Heart left ventricle (tissue), 11 donors: ENCODE results near the gene LRRC51. TPM values are rescaled to one million over a fixed set of nuclear protein-coding genes. Genes with fewer than 3 reads are reported as not detected.

Source experiments
- microRNA-seq, 4 donors: library from miRNA; unstranded; fragments of <30 nt; microRNA quantifications; one replicate each; pipeline versions ENCODE4 to v1.2.0, GENCODE V29; 2017 to 2020
- polyA plus RNA-seq, 2 donors: library from polyadenylated mRNA; stranded (reverse); fragments of 200-250 nt; gene quantifications; one replicate each; pipeline ENCODE4 v1.2.3, GENCODE V29; 2013
- total RNA-seq, 9 donors: library from RNA; depleted of rRNA in 2 of 9; stranded (reverse); fragments of >200 nt in 2 of 9; fragmentation: NEBNext Ultra II Directional in 3 of 9; extraction: Animal tissue kit (Norgen Biotek cat#: 25700) in 3 of 9; gene quantifications; one replicate each; pipeline versions ENCODE4 v1.1.0 to v1.2.4, GENCODE V29; 2016 to 2023
- donor health status: ischemic (EF 13 %, LVEDD 7.1; RV severe dilation, severe dysfunction).
- donor health status: healthy with polysubstance abuse.
- donor health status: DM: no; HTN: yes; CAD: no.
- donor health status: DM: no; HTN: no; CAD: no.
- donor health status: ischemic (EF 25% LVEDD 5.7; RV mildly dilated, moderate dysfunction).
- donor health status: healthy.
- donor health status: DM: yes; HTN: yes; CAD: no.
- donor health status: PGD.
- donor health status: nonischemic (EF 23%, LVEDD 6.1; RV moderate dilation, normal function).

LRRC51 gene
- total and polyA plus RNA-seq, 11 donors = 2.0 to 9.3 (median 4.5) TPM

Small RNAs within 50 kb of the gene (microRNA-seq; reads per million reads assigned to microRNA genes)
- 0 reads per million in 4 donors for gene MIR3165

Other genes with a start within 250 kb of the LRRC51 start
- gene DEFB108B, start 247.7 kb upstream of the LRRC51 start, total RNA-seq = not detected
- not detected for gene DEFB108B, start 247.7 kb upstream of the LRRC51 start, polyA plus RNA-seq
- not detected for gene DEFB131B, start 202.4 kb upstream of the LRRC51 start, total RNA-seq
- not detected for gene DEFB131B, start 202.4 kb upstream of the LRRC51 start, polyA plus RNA-seq
- 1 to 10 TPM in 7 of 9 donors, under 1 TPM in 1, not detected in 1; 0.95 to 5.3 (median 2.8) TPM for gene XNDC1N, start 152.3 kb upstream of the LRRC51 start, total RNA-seq
- 1 to 10 TPM; 1.2 to 2.9 TPM for gene XNDC1N, start 152.3 kb upstream of the LRRC51 start, polyA plus RNA-seq
- gene RNF121, start 151.8 kb upstream of the LRRC51 start, total RNA-seq = 10 to 100 TPM; 15.4 to 28.2 (median 22.0) TPM
- 10 to 100 TPM in 1 of 2 donors, 1 to 10 TPM in 1; 8.0 to 45.3 TPM for gene RNF121, start 151.8 kb upstream of the LRRC51 start, polyA plus RNA-seq
- 10 to 100 TPM in 2 of 9 donors, 1 to 10 TPM in 7; 1.1 to 86.5 (median 5.1) TPM for gene IL18BP, start 81.9 kb upstream of the LRRC51 start, total RNA-seq
- 1 to 10 TPM; 4.1 to 4.4 TPM for gene IL18BP, start 81.9 kb upstream of the LRRC51 start, polyA plus RNA-seq
- 100 to 1,000 TPM in 5 of 9 donors, 10 to 100 TPM in 4; 62.7 to 193 (median 101) TPM for gene NUMA1, start 308 bp upstream of the LRRC51 start, total RNA-seq
- gene NUMA1, start 308 bp upstream of the LRRC51 start, polyA plus RNA-seq = 100 to 1,000 TPM in 1 of 2 donors, 10 to 100 TPM in 1; 83.9 to 142 TPM
- 100 to 1,000 TPM in 2 of 9 donors, 10 to 100 TPM in 7; 68.7 to 119 (median 84.8) TPM for gene LAMTOR1, start 22.4 kb downstream of the LRRC51 start, total RNA-seq
- gene LAMTOR1, start 22.4 kb downstream of the LRRC51 start, polyA plus RNA-seq = 100 to 1,000 TPM in 1 of 2 donors, 10 to 100 TPM in 1; 80.3 to 159 TPM
- gene TOMT, start 25.1 kb downstream of the LRRC51 start, total RNA-seq = under 1 TPM in 1 of 9 donors, not detected in 8; 0.23 TPM
- gene TOMT, start 25.1 kb downstream of the LRRC51 start, polyA plus RNA-seq = not detected
- gene ANAPC15, start 31.8 kb downstream of the LRRC51 start, total RNA-seq = 10 to 100 TPM; 35.6 to 48.7 (median 40.1) TPM
- gene ANAPC15, start 31.8 kb downstream of the LRRC51 start, polyA plus RNA-seq = 10 to 100 TPM; 37.4 to 82.7 TPM
- gene FOLR3, start 54.9 kb downstream of the LRRC51 start, total RNA-seq = 1 to 10 TPM in 1 of 9 donors, under 1 TPM in 2, not detected in 6; 0.79 to 1.1 (median 0.90) TPM
- gene FOLR3, start 54.9 kb downstream of the LRRC51 start, polyA plus RNA-seq = under 1 TPM in 1 of 2 donors, not detected in 1; 0.43 TPM
- gene FOLR1, start 111.3 kb downstream of the LRRC51 start, total RNA-seq = under 1 TPM in 3 of 9 donors, not detected in 6; 0.21 to 0.79 (median 0.39) TPM
- gene FOLR1, start 111.3 kb downstream of the LRRC51 start, polyA plus RNA-seq = under 1 TPM in 1 of 2 donors, not detected in 1; 0.08 TPM
- gene FOLR2, start 135.9 kb downstream of the LRRC51 start, total RNA-seq = 100 to 1,000 TPM in 1 of 9 donors, 10 to 100 TPM in 7, 1 to 10 TPM in 1; 9.6 to 136 (median 18.0) TPM
- gene FOLR2, start 135.9 kb downstream of the LRRC51 start, polyA plus RNA-seq = 1 to 10 TPM; 5.0 to 6.5 TPM
- gene INPPL1, start 143.9 kb downstream of the LRRC51 start, total RNA-seq = 100 to 1,000 TPM in 5 of 9 donors, 10 to 100 TPM in 4; 94.7 to 146 (median 112) TPM
- 10 to 100 TPM; 73.2 to 89.1 TPM for gene INPPL1, start 143.9 kb downstream of the LRRC51 start, polyA plus RNA-seq
- not detected for gene PHOX2A, start 163.3 kb downstream of the LRRC51 start, total RNA-seq
- not detected for gene PHOX2A, start 163.3 kb downstream of the LRRC51 start, polyA plus RNA-seq